A549 treated with RU486 at 1 μM for 4 hours (cell line): Measurements from ENCODE around the gene SLC7A5. TPM values are rescaled to one million over a fixed set of nuclear protein-coding genes. Genes with fewer than 3 reads are reported as not detected.

Source experiments
- total RNA-seq: library from RNA; stranded (reverse); fragments of 200-300 nt; extraction: Qiagen RNA extraction; gene quantifications from 5 replicates; pipeline ENCODE4 v1.2.3, GENCODE V29; 2022; ENCODE audit warnings: low read depth

SLC7A5 gene
- 713 to 1,009 TPM (median 915 TPM) in 5 replicates for total RNA-seq

GRCh38 chr16:87869061-87869878 is at the start of gene SLC7A5:
Gene SLC7A5, minus strand, starts transcription at chr16:87869507. Its CDS starts 85 bp downstream, at chr16:87869422.

Other genes starting within 250 kb of the SLC7A5 start
- 33.8 to 44.1 TPM (median 39.2 TPM) in 5 replicates for gene KLHDC4, start 103.5 kb downstream of the SLC7A5 start, total RNA-seq
- not detected in 5 replicates for gene CA5A, start 67.0 kb upstream of the SLC7A5 start, total RNA-seq
- 14.2 to 18.8 TPM (median 16.1 TPM) in 5 replicates for gene BANP, start 81.9 kb upstream of the SLC7A5 start, total RNA-seq